IMR-90 (cell line): ENCODE results near the gene ARID3C. TPM values are rescaled to one million over a fixed set of nuclear protein-coding genes. Genes with fewer than 3 reads are reported as not detected.

ENCODE experiments used
- ATAC-seq: fragments of 200-7000 bp; cut with Tn5 transposase; 2 replicates; pipeline ENCODE4 v1.9.1; 2020; ENCODE audit warnings: low read depth, mild to moderate bottlenecking, moderate library complexity
- BruUV-seq: library from RNA; stranded (reverse); fragments of 400-500 nt; replicated peaks from 2 replicates; lab custom pipeline; 2021; lab: Mats Ljungman, UMichigan
- CTCF ChIA-PET: fragments of 300-600 bp; formaldehyde crosslinking; extraction: SDS; loops from one replicate; lab custom pipeline; 2021; ENCODE audit warnings: antibody characterized with exemption; lab: Yijun Ruan, JAX
- POLR2A ChIA-PET: fragments of 300-600 bp; sonication (Branson Sonifier 250); formaldehyde crosslinking; loops from one replicate; lab custom pipeline; 2022; ENCODE audit warnings: antibody characterized with exemption; ENCODE audit not compliant: unreplicated experiment; lab: Charles Lee
- DNase-seq: peaks from one replicate; pipeline ENCODE4 v3.0.0; 2013
- H2AFZ ChIP-seq: replicated peaks from 2 replicates; pipeline ENCODE3; 2013; ENCODE audit warnings: low read length, mild to moderate bottlenecking; ENCODE audit not compliant: poor library complexity
- H2AK5ac ChIP-seq: 2 replicates; pipeline ENCODE4 v1.6.1; 2013; ENCODE audit warnings: low read depth, low read length, inconsistent platforms
- H2AK9ac ChIP-seq: replicated peaks from 2 replicates; pipeline ENCODE3; 2013; ENCODE audit warnings: mild to moderate bottlenecking, low read depth, low read length, moderate library complexity; ENCODE audit not compliant: poor library complexity
- H2BK120ac ChIP-seq: 2 replicates; pipeline ENCODE4 v1.6.1; 2013; ENCODE audit warnings: low read depth, low read length, inconsistent platforms
- H2BK15ac ChIP-seq: 3 replicates; pipeline ENCODE4 v1.6.1; 2013; ENCODE audit warnings: low read depth, low read length, inconsistent platforms
- H2BK20ac ChIP-seq: 2 replicates; pipeline ENCODE4 v1.6.1; 2013; ENCODE audit warnings: low read depth, mild to moderate bottlenecking, inconsistent platforms, low read length, moderate library complexity
- H2BK5ac ChIP-seq: 2 replicates; pipeline ENCODE4 v1.6.1; 2013; ENCODE audit warnings: mild to moderate bottlenecking, low read depth, low read length, inconsistent platforms; ENCODE audit not compliant: poor library complexity, severe bottlenecking
- H3K14ac ChIP-seq: replicated peaks from 2 replicates; pipeline ENCODE4 v1.6.1; 2013; ENCODE audit warnings: low read depth, low read length, inconsistent platforms
- H3K18ac ChIP-seq: 2 replicates; pipeline ENCODE4 v1.6.1; 2013; ENCODE audit warnings: low read depth, low read length, control low read depth
- H3K23ac ChIP-seq: 2 replicates; pipeline ENCODE4 v1.6.1; 2013; ENCODE audit warnings: low read depth, low read length, inconsistent platforms
- H3K27ac ChIP-seq: 2 replicates; pipeline ENCODE4 v1.5.1; 2013; ENCODE audit warnings: mild to moderate bottlenecking, control low read depth, low read length; ENCODE audit not compliant: insufficient read depth
- H3K27me3 ChIP-seq: 2 replicates; pipeline ENCODE4 v1.6.1; 2013; ENCODE audit warnings: low read length; ENCODE audit not compliant: control insufficient read depth, insufficient read depth
- H3K36me3 ChIP-seq: 2 replicates; pipeline ENCODE4 v1.6.1; 2013; ENCODE audit warnings: low read length, mixed read lengths; ENCODE audit not compliant: control insufficient read depth, insufficient read depth
- H3K4ac ChIP-seq: 2 replicates; pipeline ENCODE4 v1.6.1; 2013; ENCODE audit warnings: low read depth, low read length, inconsistent platforms
- H3K4me1 ChIP-seq: 2 replicates; pipeline ENCODE4 v1.6.1; 2013; ENCODE audit warnings: low read length, mixed read lengths; ENCODE audit not compliant: control insufficient read depth, insufficient read depth
- H3K4me2 ChIP-seq: 2 replicates; pipeline ENCODE4 v1.6.1; 2013; ENCODE audit warnings: low read depth, mild to moderate bottlenecking, control low read depth, low read length, moderate library complexity
- H3K4me3 ChIP-seq: 2 replicates; pipeline ENCODE4 v1.5.1; 2013; ENCODE audit warnings: low read depth, mild to moderate bottlenecking, control low read depth, low read length, moderate library complexity; ENCODE audit not compliant: insufficient read depth
- H3K56ac ChIP-seq: 2 replicates; pipeline ENCODE4 v1.6.1; 2013; ENCODE audit warnings: low read length, inconsistent platforms; ENCODE audit not compliant: insufficient read depth; ENCODE audit errors: extremely low read depth
- H3K79me1 ChIP-seq, 2 experiments: 2 replicates each; pipeline ENCODE4 v1.6.1; 2013; ENCODE audit warnings: low read length in 2 of 2, inconsistent platforms in 1 of 2, low read depth in 1 of 2
- H3K9ac ChIP-seq: 2 replicates; pipeline ENCODE4 v1.6.1; 2013; ENCODE audit warnings: low read depth, low read length, control low read depth
- H3K9me1 ChIP-seq: 2 replicates; pipeline ENCODE4 v1.6.1; 2013; ENCODE audit warnings: low read length, inconsistent platforms; ENCODE audit not compliant: insufficient read depth
- H3K9me3 ChIP-seq: 2 replicates; pipeline ENCODE4 v1.6.1; 2013; ENCODE audit warnings: low read length; ENCODE audit not compliant: control insufficient read depth, insufficient read depth
- H4K20me1 ChIP-seq: 2 replicates; pipeline ENCODE4 v1.6.1; 2013; ENCODE audit warnings: low read length, inconsistent platforms; ENCODE audit not compliant: insufficient read depth
- H4K5ac ChIP-seq: 2 replicates; pipeline ENCODE4 v1.6.1; 2013; ENCODE audit warnings: mild to moderate bottlenecking, low read depth, low read length, control low read depth
- H4K8ac ChIP-seq, 2 experiments: 2 replicates each; pipeline ENCODE4 v1.6.1; 2013; ENCODE audit warnings: low read depth in 2 of 2, low read length in 2 of 2, control low read depth in 1 of 2, inconsistent platforms in 1 of 2
- H4K91ac ChIP-seq: 2 replicates; pipeline ENCODE4 v1.6.1; 2013; ENCODE audit warnings: low read depth, low read length, inconsistent platforms; ENCODE audit not compliant: insufficient read depth
- BHLHE40 ChIP-seq: fragments of 150-350 bp; IDR thresholded peaks from 2 replicates; pipeline ENCODE4 v1.6.1; 2016; ENCODE audit warnings: mild to moderate bottlenecking, low read depth, low read length
- CEBPB ChIP-seq: IDR thresholded peaks from 2 replicates; pipeline ENCODE4 v1.6.1; 2012; ENCODE audit warnings: low read depth, low read length, improper control_type of control experiment
- CHD1 ChIP-seq: IDR thresholded peaks from 2 replicates; pipeline ENCODE4 v1.6.1; 2012; ENCODE audit warnings: low read depth, low read length, improper control_type of control experiment
- CTCF ChIP-seq: conservative IDR thresholded peaks from 2 replicates; pipeline ENCODE4 v1.5.1; 2012; ENCODE audit warnings: mild to moderate bottlenecking, low read depth, low read length, improper control_type of control experiment
- MAFK ChIP-seq: IDR thresholded peaks from 2 replicates; pipeline ENCODE4 v1.6.1; 2012; ENCODE audit warnings: low read depth, low read length, improper control_type of control experiment
- MAZ ChIP-seq: IDR thresholded peaks from 2 replicates; pipeline ENCODE4 v1.6.1; 2012; ENCODE audit warnings: low read depth, mild to moderate bottlenecking, low read length, improper control_type of control experiment, moderate library complexity, borderline replicate concordance
- NFE2L2 ChIP-seq: fragments of 150-350 bp; IDR thresholded peaks from 2 replicates; pipeline ENCODE4 v1.6.1; 2016; ENCODE audit warnings: low read depth, mild to moderate bottlenecking, low read length
- RAD21 ChIP-seq: IDR thresholded peaks from 2 replicates; pipeline ENCODE4 v1.6.1; 2012; ENCODE audit warnings: low read length, improper control_type of control experiment
- RCOR1 ChIP-seq: IDR thresholded peaks from 2 replicates; pipeline ENCODE4 v1.6.1; 2012; ENCODE audit warnings: mild to moderate bottlenecking, low read length, improper control_type of control experiment; ENCODE audit not compliant: insufficient replicate concordance
- RFX5 ChIP-seq: IDR thresholded peaks from 2 replicates; pipeline ENCODE4 v1.8.0; 2012; ENCODE audit warnings: low read depth, mild to moderate bottlenecking, low read length, moderate library complexity
- SMC3 ChIP-seq: fragments of 150-350 bp; IDR thresholded peaks from 2 replicates; pipeline ENCODE4 v1.6.1; 2016; ENCODE audit warnings: low read depth, mild to moderate bottlenecking, antibody characterized with exemption, low read length, moderate library complexity
- WGBS, 2 experiments: methylation state at CpG; one replicate each; pipeline versions ENCODE4 v1.1.5 to v1.1.7; 2013; ENCODE audit warnings: missing lambda C conversion rate in 2 of 2; ENCODE audit not compliant: insufficient read length in 1 of 2; ENCODE audit errors: extremely low coverage in 2 of 2; 5-methylcytosine and 5-hydroxymethylcytosine counted together
- dilution Hi-C: fragments of 300-500 bp; cut with HindIII; formaldehyde crosslinking; loops from one replicate; pipeline ENCODE4 v1.14.3; 2018; ENCODE audit warnings: low sequenced_read_pairs; ENCODE audit not compliant: unreplicated experiment
- in situ Hi-C: fragments of 300-500 bp; cut with MboI; formaldehyde crosslinking; loops from 3 replicates; pipeline ENCODE4 v1.14.3; 2019; ENCODE audit warnings: low sequenced_read_pairs, inconsistent platforms, mixed read lengths
- intact Hi-C: fragments of 100-400 bp; cut with micrococcal nuclease; formaldehyde crosslinking; loops from 2 replicates; pipeline ENCODE4 v1.10.0; 2022
- polyA plus RNA-seq, 3 experiments: library from polyadenylated mRNA; depleted of rRNA; stranded (reverse); fragments of >200 nt; gene quantifications; 2 replicates each; pipeline ENCODE4 v1.2.3, GENCODE V29; 2012; ENCODE audit warnings: low replicate concordance in 1 of 3
- total RNA-seq: library from RNA; depleted of rRNA; stranded (reverse); fragments of >200 nt; gene quantifications from 2 replicates; pipeline ENCODE4 v1.2.3, GENCODE V29; 2012
- TF ChIP-seq, protein P1 (sequence below): fragments of 150-350 bp; IDR thresholded peaks from 2 replicates; pipeline ENCODE4 v1.6.1; 2017; ENCODE audit warnings: mild to moderate bottlenecking, antibody characterized with exemption, low read length, low read depth
- TF ChIP-seq, protein P2 (sequence below): fragments of 150-350 bp; IDR thresholded peaks from 2 replicates; pipeline ENCODE4 v1.6.1; 2016; ENCODE audit warnings: low read depth, mild to moderate bottlenecking, low read length, moderate library complexity, borderline replicate concordance

ARID3C gene
- total and polyA plus RNA-seq, 2 of the 4 experiments (the other 2 are of a cell fraction): 0.07 TPM; not detected in 1

DNA sequence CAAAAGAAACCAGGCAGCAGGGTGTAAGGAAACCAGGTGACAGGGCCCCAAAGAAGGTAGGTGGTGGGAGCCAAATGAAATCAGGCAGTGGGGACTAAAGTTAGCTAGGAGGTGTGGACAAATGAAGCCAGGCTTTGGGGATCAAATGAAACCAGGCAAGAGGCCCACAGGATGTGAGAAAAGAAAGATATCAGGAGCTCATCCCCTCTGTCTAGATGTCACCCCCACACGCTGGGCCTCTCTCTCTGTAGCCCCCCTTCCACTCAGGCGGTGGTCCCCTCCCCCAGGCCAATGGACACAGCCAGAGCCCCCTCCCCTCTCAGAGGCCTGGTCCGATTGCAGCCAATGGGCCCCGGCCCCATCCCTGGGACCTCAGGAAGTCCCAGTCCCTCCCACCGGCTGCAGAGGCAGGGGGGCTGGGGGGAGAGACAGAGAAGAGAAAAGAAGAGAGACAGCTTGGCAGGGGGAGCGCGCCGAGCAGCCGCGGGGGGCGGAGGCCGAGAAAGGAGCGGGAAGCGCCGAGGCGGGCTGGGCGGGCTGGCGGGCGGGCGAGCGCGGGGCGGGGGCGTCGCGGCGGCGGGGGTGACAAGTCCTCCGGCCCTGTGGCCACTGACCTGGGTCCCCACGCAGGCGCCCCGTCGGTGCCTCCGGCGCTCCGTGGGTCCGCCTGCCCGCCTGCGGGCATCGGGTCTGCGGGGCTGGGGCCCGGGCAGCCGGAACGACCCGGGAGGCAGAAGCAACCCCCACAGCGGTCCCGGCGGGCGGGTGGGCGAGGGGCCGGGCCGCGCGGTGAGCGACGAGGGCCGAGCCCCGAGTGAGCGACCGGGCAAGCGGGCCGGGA lies 51.2 kb downstream of the ARID3C start:
- Histone ChIP-seq H3K4ac (no peak overlapping the region), H3K4me3 (no peak overlapping the region), H4K20me1 (no peaks in the 10 kb centered on the region), H4K5ac (no peak overlapping the region), H3K14ac (no peak overlapping the region), H3K27me3 (peaks cover 90% of the 10 kb centered on the region), H2AK9ac (no peak overlapping the region), H4K8ac (no peak overlapping the region), H2AFZ (no peak overlapping the region), H2BK15ac (no peak overlapping the region), H3K36me3 (no peaks in the 10 kb centered on the region), H3K9me3 (no peaks in the 10 kb centered on the region), H2BK5ac (no peak overlapping the region), H3K27ac (no peak overlapping the region), H4K91ac (no peak overlapping the region), H2BK120ac (no peak overlapping the region), H2BK20ac (no peak overlapping the region), H3K4me1 (no peaks in the 10 kb centered on the region), H2AK5ac (no peak overlapping the region), H3K23ac (no peak overlapping the region), H3K79me1 (no peaks in the 10 kb centered on the region), H3K9ac (no peak overlapping the region), H3K18ac (no peak overlapping the region), H3K9me1 (0 out of 2 replicates have a peak, but pooled peaks cover 1% of the 10 kb centered on the region), H3K4me2 (no peak overlapping the region), H3K56ac (no peak overlapping the region)
- TF ChIP-seq RCOR1 (no peak), SMC3 (no peak), CEBPB (no peak), BHLHE40 (no peak), RFX5 (no peak), CTCF (no peak), CHD1 (no peak), NFE2L2 (no peak), MAZ (no peak), RAD21 (no peak), MAFK (no peak)
- TF ChIP-seq, protein P1, sequence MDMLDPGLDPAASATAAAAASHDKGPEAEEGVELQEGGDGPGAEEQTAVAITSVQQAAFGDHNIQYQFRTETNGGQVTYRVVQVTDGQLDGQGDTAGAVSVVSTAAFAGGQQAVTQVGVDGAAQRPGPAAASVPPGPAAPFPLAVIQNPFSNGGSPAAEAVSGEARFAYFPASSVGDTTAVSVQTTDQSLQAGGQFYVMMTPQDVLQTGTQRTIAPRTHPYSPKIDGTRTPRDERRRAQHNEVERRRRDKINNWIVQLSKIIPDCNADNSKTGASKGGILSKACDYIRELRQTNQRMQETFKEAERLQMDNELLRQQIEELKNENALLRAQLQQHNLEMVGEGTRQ: no peak
- TF ChIP-seq, protein P2, sequence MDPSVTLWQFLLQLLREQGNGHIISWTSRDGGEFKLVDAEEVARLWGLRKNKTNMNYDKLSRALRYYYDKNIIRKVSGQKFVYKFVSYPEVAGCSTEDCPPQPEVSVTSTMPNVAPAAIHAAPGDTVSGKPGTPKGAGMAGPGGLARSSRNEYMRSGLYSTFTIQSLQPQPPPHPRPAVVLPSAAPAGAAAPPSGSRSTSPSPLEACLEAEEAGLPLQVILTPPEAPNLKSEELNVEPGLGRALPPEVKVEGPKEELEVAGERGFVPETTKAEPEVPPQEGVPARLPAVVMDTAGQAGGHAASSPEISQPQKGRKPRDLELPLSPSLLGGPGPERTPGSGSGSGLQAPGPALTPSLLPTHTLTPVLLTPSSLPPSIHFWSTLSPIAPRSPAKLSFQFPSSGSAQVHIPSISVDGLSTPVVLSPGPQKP: no peak
- dilution Hi-C loops (no loop called here), in situ Hi-C loops (no loop called here), intact Hi-C loops (no loop called here)
- WGBS, 2 experiments: 5% methylated on average over 22 of the region's 62 CpGs; no CpG with 5 or more reads in 1 of the 2 experiments
- ChIA-PET POLR2A (interaction anchor here (0.5 kb wide), 1 partner anchor 412 kb away, joined by 7 read pairs; no protein-coding TSS in a partner anchor), CTCF (interaction anchor here (1.8 to 3.0 kb wide), 3 partner anchors 14 to 30 kb away, joined by 6 to 8 read pairs (median 7); no protein-coding TSS in a partner anchor)
- BruUV-seq: no TSS peak
- ATAC-seq: no peak
- no peak for DNase-seq
